Suppressor macrophage treated with lipopolysaccharide for 4 hours (primary cell): ENCODE measurements around the gene IL16.

Experiments
- DNase-seq: peaks from one replicate; pipeline ENCODE4 v3.0.0-alpha.2; 2020

The IL16 gene

GRCh38 chr15:81277851-81278250 lies 81.2 kb downstream of the IL16 start:
- DNase-seq, result no peak

- DNase-seq, result no peak
These were observed 81.8 kb downstream of the IL16 start for GRCh38 chr15:81278306-81279029.

GRCh38 chr15:81279621-81280485 lies 83.2 kb downstream of the IL16 start:
- DNase-seq, result no peak

GRCh38 chr15:81280696-81281455 lies 84.2 kb downstream of the IL16 start:
- no peak for DNase-seq

DNA sequence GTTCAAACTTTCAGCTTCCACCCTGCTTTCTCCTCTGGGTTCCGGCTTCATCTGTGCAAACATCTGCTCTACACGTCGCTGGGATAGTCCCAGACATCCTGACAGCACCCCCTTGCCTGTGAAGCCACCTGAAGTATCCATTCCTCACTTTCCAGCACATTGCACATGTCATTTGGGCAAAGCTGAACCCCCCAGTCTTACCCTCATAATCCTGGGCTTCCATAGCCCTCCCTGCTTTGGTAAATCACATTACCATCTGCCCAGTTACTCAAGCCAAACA lies 84.7 kb downstream of the IL16 start:
- no peak for DNase-seq

DNA sequence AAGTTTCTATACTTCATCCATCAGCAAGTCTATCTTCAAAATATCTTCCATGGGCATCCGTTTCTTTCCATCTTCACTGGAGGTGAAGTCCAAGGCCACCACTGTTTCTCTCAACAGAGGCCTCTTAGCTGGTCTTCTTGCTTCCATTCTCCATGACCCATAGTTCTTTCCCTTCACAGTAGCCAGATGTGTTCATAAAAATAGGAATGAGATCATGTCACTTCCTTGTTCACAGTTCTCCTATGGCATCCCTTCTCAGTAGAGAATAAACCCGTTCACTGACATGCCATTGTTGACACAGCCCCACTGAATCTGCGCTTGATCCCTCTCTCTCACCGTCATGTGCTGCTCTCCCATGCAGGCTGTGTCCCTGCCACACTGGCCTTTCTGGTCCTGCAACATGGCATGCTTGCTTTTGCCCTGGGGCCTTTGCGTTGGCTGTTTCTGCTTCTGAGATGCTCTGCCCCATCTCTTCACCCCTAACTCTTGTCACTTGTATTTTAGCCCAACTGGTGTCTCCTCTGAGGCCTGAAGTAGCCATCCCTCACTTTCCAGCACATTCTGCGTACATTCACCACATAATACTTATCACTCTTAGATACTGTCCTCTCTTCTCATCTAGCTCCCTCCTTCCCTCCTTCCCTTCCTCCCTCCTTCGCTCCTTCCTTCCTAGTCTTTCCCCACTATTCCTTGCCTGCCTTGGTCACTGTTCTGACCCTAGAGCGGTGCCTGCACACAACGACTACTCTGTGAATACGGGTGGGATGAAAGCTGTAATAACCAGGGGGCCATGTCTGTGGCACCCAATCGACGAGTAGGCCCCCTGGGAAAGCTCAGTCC lies 85.3 kb downstream of the IL16 start:
- DNase-seq, result peak; percentile 32

GRCh38 chr15:81282606-81282895 lies 85.9 kb downstream of the IL16 start:
- no peak for DNase-seq

DNA sequence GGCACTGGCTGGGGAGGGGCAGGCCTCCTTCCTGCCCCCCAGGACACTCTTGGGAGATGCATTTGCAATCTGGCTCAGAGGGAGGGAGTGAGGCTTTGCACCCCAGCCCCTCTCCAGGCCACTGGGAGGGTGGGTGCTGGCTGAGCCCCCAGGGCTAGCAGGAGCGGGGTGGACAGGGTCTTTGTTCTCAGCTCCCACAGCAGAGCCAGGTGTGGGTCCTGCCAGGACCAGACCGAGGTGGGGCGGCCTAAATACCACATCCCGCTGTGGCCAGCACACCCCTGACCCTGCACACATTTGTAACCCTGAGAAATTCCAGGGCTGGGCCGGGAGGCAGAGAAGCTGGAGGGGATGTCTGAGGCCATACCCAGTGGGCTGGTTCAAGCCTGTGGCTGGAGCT lies 86.2 kb downstream of the IL16 start:
- DNase-seq, result no peak

DNA sequence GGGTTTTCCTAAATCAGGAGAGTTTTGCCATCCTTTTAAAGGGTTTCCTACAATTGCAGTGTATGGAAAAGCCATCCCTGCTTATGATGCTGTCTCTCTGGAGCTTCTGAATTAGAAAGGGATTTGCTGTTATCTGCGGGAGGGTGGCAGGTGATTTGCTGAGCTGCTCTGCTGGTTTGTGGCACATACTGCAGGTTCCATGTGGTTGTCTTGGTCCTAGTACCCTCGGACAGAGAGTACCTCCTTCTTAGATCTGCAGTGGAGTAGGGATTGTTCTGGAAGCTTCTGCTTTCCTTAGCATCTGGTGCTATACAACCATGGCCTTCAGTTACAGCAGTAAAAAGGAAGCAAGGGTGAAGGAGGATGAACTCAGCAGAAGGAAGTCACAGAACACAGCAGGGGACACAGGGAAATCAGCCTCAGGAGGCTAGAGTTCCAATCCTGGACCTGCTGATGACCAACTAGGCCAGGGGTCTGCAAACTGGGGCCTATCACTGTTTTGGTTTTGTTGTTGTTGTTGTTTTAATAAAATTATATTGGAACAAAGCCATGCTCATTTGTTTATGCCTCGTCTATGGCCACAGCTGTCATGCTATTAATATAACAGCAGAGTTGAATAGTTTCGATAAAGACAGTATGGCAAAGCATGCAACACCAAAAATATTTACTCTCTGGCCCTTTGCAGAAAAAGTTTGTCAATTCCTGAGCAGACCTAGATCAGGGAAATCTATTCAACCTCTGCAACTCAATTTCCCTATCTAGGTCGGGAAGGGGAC lies 87.8 kb downstream of the IL16 start:
- DNase-seq, result peak; percentile 23

DNA sequence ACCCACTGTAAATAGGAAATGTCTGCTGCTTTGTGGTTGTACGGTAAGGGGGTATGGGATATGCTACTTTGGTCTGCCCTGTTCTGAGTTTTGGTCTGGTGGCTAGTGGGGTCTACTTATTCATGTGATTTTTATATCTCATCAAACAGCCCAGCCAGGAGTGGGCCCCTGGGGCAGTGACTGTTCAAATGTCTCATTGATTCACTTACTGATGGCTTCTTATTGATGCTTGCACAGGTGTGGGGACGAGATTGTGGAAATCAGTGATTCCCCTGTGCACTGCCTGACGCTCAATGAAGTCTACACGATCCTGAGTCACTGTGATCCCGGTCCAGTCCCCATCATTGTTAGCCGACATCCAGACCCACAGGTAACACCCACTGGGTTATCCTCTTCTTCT lies 88.8 kb downstream of the IL16 start:
- no peak for DNase-seq

- DNase-seq, result peak; percentile 68
These were observed 90.0 kb downstream of the IL16 start for GRCh38 chr15:81286621-81287121.

DNA sequence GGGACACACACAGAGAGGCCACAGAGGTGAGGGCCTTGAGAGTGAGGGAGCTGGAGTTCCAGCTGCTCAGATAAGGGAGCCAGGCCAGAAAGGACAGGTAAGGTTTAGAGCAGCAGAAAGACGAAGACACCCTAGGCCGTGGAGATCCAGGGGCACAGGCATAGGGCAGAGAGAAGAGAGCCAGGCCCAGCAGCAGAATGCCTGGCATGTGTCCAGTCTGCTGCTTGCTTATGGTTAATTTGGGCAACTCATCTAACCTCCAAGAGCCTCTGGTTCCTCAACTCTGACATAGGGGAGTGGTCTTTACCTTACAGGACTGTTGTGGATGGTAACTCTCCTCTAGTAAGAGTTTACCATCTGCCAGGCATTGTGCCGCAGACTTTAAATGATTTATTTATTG lies 91.4 kb downstream of the IL16 start:
- no peak for DNase-seq

DNA sequence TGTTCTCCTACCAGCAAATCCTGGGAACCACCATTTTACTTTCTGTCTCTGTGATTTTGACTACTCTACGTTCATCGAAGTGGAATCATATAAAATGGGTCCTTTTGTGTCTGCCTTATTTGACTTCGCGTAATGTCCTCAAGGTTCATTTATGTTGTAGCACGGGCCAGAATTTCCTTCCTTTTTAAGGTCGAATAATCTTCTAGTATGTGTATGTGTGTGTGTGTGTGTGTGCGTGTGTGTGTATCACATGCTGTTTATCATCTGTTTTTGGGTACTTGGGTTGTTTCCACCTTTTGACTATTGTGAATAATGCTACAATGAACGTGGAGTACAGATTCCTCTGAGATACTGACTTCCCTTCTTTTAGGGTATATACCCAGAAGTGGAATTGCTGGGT lies 91.9 kb downstream of the IL16 start:
- DNase-seq, result no peak

- DNase-seq, result no peak
These were observed 93.2 kb downstream of the IL16 start for GRCh38 chr15:81289910-81290309.

DNA sequence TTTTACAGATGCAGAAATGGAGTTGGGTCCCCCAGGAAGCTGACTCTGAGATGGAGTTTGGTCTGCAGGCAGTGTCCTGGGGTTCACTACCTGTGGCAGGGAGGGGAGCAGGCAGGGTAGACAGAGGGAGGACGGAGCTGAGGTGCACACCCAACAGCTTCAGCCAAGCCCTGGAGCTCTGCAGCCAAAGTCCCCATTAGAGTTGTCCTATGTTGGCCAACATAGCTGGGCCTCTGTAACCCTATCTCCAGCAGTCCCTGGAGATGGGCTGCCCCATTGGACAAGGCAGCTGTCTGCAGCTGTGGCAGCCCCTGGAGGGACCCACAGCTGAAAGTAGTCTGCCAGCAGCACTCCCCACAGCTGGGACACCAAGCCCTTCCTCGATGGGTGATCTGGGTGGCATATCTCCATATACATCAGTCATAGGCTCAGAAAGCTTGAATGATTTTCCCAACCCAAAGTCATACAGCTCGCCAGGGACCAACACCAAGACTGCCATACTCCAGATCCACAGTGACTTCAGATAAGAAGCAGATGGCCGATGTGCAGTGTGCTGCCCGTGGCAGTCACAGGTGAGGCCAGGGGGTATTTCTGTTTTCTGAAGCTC lies 95.3 kb downstream of the IL16 start:
- no peak for DNase-seq

- DNase-seq, result no peak
These were observed 95.9 kb downstream of the IL16 start for GRCh38 chr15:81292523-81293001.

GRCh38 chr15:81293728-81294515 lies 97.2 kb downstream of the IL16 start:
- DNase-seq, result peak; percentile 56

DNA sequence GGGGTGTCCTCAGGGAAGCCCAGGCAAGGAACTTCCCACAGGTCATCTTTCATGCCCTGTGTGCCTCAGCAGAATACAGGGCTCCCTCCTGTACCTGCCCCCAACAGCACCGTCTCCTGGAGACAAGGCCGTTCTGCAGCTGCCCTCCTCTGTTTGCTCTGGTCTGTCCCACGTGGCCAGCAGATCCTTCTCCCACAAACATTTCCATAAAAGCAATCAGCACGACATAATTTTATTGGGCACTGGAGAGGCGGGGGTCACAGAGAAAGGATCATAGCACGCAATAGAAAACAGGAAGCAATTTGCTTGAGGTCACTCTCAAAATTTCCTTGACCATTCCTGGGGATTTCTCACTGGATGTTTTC lies 97.8 kb downstream of the IL16 start:
- no peak for DNase-seq

GRCh38 chr15:81295486-81296121 lies 98.9 kb downstream of the IL16 start:
- no peak for DNase-seq

DNA sequence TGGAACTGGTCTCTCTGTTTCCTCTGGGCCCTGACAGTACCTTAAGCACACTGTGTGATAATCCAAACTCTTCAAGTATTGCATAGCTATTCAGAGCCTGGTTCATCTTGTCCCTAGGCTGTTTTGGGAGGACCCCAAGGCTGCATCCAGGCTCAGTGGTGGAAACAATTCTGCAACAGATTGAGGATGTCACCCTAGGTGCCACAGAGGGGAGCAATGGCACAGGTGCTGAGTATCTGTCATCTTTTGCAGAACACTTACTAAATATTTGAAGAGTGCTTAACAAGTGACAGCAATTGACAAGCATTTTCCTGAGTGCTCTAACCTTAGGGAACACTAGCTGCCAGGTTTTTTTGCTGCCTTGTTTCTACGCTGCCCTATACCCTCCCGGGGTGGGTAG lies 99.5 kb downstream of the IL16 start:
- DNase-seq, result no peak
